HepG2 (cell line): ENCODE measurements around the gene FGF4.

Experiments
- BRF2 ChIP-seq: sonication (generic); formaldehyde crosslinking; IDR thresholded peaks from 2 replicates; pipeline ENCODE4 v1.8.1; 2022; ENCODE audit warnings: mild to moderate bottlenecking, missing genetic modification reagents
- CTCF ChIP-seq: sonication (generic); formaldehyde crosslinking; IDR thresholded peaks from 2 replicates; pipeline ENCODE4 v1.5.0; 2020; ENCODE audit warnings: mild to moderate bottlenecking, missing genetic modification reagents, moderate library complexity
- ETS1 ChIP-seq: sonication (generic); formaldehyde crosslinking; IDR thresholded peaks from 2 replicates; pipeline ENCODE4 v1.4.0; 2020; ENCODE audit warnings: missing genetic modification reagents
- FIP1L1 ChIP-seq: fragments of 200-400 bp; formaldehyde crosslinking; IDR thresholded peaks from 2 replicates; pipeline ENCODE4 v1.6.1; 2018; ENCODE audit warnings: low read depth, mild to moderate bottlenecking, low read length, moderate library complexity, borderline replicate concordance; ENCODE audit not compliant: insufficient read depth
- HIVEP1 ChIP-seq: sonication (generic); formaldehyde crosslinking; IDR thresholded peaks from 2 replicates; pipeline ENCODE4 v1.4.0; 2020; ENCODE audit warnings: mild to moderate bottlenecking, missing genetic modification reagents
- NFE2L1 ChIP-seq: sonication (generic); formaldehyde crosslinking; IDR thresholded peaks from 2 replicates; pipeline ENCODE4 v1.4.0; 2020; ENCODE audit warnings: missing genetic modification reagents, mild to moderate bottlenecking, borderline replicate concordance
- POLR2A ChIP-seq, 2 experiments: IDR thresholded peaks; 2 replicates each; pipeline ENCODE4 v1.6.1; 2011; ENCODE audit warnings: low read depth in 2 of 2, low read length in 2 of 2, mild to moderate bottlenecking in 1 of 2, moderate library complexity in 1 of 2; ENCODE audit not compliant: insufficient read depth in 1 of 2
- TGIF2 ChIP-seq: IDR thresholded peaks from 2 replicates; pipeline ENCODE4 v1.6.1; 2016; ENCODE audit warnings: control low read depth, missing compliant biosample characterization
- ZNF382 ChIP-seq: sonication (generic); formaldehyde crosslinking; IDR thresholded peaks from 2 replicates; pipeline ENCODE4 v1.5.0; 2020; ENCODE audit warnings: missing genetic modification reagents, mild to moderate bottlenecking, borderline replicate concordance

GRCh38 chr11:69760319-69760718, 14.8 kb downstream of the FGF4 start:
- TF ChIP-seq NFE2L1 (CRISPR knock-in tag), result no peak
- TF ChIP-seq CTCF (CRISPR knock-in tag), result no peak
- TF ChIP-seq HIVEP1 (CRISPR knock-in tag), result no peak
- no peak for TF ChIP-seq ETS1 (CRISPR knock-in tag)
- no peak for TF ChIP-seq BRF2 (CRISPR knock-in tag)
- TF ChIP-seq POLR2A (IDR thresholded peaks at IDR 0.05; ENCODE audit: insufficient read depth in 1 of 2, low read depth in 2 of 2, low read length in 2 of 2), result no peak
- TF ChIP-seq FIP1L1, result no peak
- no peak for TF ChIP-seq TGIF2
- TF ChIP-seq ZNF382, result no peak
